Activated CD8-positive, alpha-beta memory T cell treated with anti-CD3 and anti-CD28 coated beads for 4 hours (primary cell): ENCODE measurements around the gene CLINT1.

Experiments
- DNase-seq, 2 donors: peaks; one replicate each; pipeline ENCODE4 v3.0.0-alpha.2; 2020; ENCODE audit warnings: low read depth in 2 of 2

The CLINT1 gene

GRCh38 chr5:157820593-157821252 lies 38.2 kb downstream of the CLINT1 start:
- DNase-seq: no peak

GRCh38 chr5:157819502-157820115 lies 39.3 kb downstream of the CLINT1 start:
- no peak for DNase-seq

DNA sequence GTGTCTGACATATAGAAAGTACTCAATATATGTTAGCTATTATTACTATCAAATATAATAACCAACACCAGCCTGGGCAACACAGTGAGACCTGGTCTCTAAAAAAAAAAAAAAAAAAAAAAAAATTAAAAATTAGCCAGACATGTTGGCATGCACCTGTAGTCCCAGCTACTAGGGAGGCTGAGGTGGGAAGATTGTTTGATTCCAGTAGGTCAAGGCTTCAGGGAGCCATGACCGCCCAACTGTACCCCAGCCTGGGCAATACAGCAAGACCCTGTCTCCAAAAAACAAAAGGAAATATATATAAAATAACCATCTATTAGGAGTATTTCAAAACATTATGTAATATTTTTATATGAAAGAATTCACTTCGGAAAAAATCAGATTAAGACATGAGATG lies 40.6 kb downstream of the CLINT1 start:
- DNase-seq: no peak

DNA sequence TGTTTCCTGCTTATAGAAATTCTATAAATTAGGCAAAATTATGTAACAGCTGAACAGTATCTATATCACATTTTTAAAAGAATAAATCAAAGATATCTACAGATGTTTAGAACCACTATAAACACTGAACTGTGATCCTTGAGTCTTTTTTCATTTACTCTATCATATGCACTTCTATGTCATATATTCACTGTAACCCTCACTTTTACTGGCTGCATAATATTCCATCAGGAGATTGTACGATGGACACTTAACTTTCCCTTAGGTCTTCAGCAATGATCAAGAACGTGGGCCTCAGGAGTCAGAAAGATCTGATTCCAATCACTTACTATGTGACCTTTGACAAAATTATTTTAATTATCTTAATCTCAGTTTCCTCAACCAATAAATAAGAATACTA lies 41.0 kb downstream of the CLINT1 start:
- DNase-seq: no peak

GRCh38 chr5:157817387-157817702 lies 41.6 kb downstream of the CLINT1 start:
- no peak for DNase-seq

- no peak for DNase-seq
Observed at GRCh38 chr5:157816682-157817386, 42.1 kb downstream of the CLINT1 start.

DNA sequence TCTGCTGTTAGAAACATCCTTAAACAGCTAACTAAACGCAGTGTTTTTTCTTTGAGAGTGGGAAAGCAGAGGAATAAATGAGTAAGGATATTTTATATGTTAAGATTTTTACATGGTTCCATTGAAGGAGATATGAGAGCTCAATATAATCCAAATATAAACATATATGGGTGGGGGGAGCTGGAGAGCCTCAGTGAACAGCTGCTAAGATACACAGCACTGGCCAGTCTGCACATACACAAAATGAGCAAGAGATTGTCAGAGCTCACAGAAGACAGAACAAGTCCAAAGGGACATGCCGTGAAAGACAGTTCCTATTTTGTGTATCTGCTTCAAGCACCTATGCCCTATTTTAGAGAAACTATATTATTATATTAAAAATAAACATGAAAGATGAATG lies 46.9 kb downstream of the CLINT1 start:
- DNase-seq: no peak

DNA sequence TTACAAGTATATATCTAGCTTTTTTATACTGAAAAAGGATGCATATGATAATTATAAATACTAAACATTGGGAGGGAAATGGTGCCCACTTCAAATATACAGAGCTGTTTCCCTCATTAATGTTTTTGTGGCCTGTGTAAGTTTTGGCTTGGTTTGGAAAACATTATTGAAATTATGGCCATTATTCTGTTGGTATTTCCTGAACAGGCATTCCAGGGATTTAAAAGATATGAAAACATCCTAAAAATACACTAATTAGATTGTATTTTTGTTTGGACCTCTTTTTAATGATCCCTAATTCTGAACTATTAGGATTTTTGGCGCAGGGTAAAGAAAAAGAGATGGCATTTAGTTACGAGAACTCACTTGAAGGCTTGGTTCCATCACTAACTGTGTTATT lies 50.9 kb downstream of the CLINT1 start:
- DNase-seq: no peak

DNA sequence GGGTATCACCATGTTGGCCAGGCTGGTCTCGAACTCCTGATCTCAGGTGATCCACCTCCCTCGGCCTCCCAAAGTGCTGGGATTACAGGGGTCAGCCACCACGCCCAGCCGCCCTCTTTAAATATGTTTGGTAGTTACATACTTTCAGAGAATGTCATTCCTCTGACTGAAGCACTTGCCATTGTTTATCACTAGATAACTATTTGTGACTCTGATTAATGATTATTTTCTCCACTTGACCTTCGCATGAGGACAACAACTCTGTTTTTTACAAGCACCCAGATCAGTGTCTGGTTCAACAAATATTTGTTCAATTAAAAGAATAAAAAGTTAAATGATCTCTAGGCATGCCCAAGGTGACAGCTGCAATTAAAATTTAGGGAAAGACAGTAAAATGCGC lies 56.2 kb downstream of the CLINT1 start:
- no peak for DNase-seq

GRCh38 chr5:157800137-157800536 lies 58.8 kb downstream of the CLINT1 start:
- no peak for DNase-seq

GRCh38 chr5:157799578-157799977 lies 59.4 kb downstream of the CLINT1 start:
- no peak for DNase-seq

- no peak for DNase-seq
Observed at GRCh38 chr5:157793301-157793700, 65.6 kb downstream of the CLINT1 start.

- no peak for DNase-seq
Observed at GRCh38 chr5:157785801-157786200, 73.1 kb downstream of the CLINT1 start.

- DNase-seq: no peak
Observed at GRCh38 chr5:157779221-157779620, 79.7 kb downstream of the CLINT1 start.

DNA sequence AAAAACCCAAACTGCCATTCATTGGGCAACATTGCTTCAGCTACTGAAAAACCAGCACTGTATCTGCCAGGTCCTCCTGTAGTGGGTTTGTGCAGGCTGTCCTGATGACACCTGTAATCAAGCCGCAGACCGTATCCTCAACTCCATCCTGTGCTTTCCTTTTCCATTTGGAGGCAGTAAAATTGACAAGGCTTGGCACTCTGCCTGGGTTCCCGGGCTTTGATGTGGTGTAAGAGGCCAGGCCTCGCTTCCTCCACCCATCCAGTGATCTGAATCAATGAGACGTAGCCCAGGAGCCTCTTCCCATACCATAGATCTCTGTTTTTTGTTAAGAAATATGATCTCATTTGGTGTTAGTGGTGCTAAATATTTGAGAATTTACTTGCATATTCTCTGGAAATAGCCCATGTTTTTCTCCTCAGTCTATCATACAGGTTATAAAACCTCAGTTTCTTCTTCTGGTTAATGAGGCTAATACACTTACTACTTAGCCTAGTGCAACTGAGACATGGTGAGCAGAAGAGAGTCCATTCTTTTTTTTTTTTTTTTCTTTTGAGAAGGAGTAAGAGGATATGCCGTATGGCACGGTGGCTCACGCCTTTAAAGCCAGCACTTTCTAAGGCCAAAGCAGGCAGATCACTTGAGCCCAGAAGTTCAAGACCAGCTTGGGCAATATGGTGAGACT lies 80.7 kb downstream of the CLINT1 start:
- no peak for DNase-seq

DNA sequence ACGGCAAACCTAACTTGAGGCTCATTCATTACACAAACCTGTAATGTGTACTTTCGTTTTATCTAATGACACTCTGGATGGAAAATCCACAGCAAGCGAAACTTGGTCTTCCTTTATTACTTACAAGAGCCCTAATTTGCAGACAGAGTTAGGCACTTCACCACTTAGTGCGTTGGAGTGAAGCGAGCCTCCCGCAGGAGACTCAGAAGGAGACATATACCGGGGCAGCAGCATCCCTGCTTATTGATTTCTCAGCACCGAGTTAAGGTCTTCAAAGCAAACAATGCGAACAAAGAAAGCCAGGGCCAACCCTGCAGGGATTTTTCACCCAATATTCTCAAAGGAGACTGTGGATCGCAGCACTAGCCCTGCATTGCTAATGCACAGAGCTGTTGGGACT lies 86.8 kb downstream of the CLINT1 start:
- DNase-seq: no peak

DNA sequence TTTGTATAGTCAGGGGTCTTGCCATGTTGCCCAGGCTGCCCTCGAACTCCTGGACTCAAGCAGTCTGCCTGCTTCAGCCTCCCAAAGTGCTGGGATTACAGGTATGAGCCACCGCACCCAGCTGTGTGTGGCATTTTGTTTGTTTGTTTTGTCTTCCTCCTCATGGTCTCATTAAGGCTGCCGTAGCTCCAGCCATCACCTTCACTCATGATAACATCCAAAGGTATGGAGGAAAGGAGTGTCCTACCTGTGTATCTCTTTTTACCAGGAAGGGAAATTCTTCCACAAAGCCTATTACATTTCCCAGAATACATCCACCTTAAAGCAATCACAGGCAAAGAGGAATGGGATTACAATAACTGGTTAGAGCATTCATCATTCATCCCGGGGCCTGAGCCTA lies 88.3 kb downstream of the CLINT1 start:
- DNase-seq: no peak

GRCh38 chr5:157767689-157768088 lies 91.3 kb downstream of the CLINT1 start:
- no peak for DNase-seq

GRCh38 chr5:157766902-157767301 lies 92.0 kb downstream of the CLINT1 start:
- no peak for DNase-seq

DNA sequence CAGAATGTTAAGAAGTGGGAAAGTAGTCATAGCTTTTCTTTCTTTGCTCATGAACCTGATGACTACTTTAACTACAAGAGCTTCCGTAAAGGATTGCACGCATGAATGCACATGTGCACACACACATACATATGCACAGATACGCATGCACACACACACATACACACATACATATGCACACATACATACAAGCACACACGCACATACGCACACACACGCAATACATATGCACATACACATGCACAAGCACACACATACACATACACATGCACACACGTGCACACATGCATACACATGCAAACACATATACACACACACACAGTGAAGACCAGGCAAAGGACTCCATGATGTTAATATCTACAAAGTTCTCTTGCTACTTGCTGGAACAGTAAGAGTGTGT lies 92.5 kb downstream of the CLINT1 start:
- DNase-seq: no peak

- no peak for DNase-seq
Observed at GRCh38 chr5:157764531-157764930, 94.4 kb downstream of the CLINT1 start.

DNA sequence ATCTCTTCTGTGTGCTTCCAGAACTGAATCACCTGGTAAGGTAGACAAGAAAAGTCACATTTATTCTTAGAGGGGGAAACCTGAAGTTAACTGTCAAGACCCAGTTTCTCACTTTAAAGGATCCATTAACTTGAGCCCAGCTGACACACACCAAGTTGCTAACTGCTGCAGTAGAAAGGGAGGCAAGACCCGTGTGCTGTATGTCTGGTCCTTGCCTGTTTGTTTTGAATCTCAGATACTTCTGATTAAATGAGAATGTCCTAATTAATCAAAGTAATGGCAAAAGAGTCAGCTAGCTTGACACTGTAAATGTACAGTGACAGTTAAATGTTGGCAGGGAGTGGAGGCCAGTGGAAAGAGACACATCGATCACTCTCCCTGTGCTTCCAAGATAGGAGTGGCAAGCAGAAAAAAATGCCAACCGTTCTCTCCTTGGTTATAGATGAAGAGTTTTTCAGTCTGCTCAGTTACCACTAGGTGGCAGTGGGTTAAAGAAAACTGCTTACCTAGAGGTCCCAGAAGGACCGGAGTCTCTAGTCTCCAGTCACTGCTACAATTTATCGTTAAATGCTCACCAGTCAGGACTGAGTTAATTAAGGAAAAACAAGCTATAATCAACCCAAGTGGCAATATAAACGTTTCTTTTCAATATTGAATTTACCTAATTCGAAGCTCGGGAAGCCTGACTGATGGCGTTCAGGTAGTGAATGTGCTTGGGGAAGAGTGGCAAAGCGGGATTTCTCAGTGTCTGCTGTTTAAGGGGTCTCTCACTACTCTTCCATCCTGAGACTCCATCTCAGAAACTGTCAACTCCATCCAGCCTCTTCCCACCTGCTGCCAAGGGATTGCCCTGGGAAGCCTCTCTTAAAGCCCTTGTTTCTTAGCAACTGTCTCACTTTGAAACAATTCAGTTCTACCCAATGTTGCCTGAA lies 97.0 kb downstream of the CLINT1 start:
- DNase-seq: no peak
